HG03108 (cell line): Measurements from ENCODE around the gene SV2A.
"Not testable (repeated sequence)": the region's sequence is repeated elsewhere in the genome, so short reads cannot be mapped to it uniquely, and the experiment has no call there.

Source experiments
- ATAC-seq: cut with Tn5 transposase; IDR thresholded peaks from one replicate; pipeline ENCODE4 v1.9.1; 2021; ENCODE audit warnings: moderate library complexity; ENCODE audit not compliant: unreplicated experiment

Gene SV2A

DNA sequence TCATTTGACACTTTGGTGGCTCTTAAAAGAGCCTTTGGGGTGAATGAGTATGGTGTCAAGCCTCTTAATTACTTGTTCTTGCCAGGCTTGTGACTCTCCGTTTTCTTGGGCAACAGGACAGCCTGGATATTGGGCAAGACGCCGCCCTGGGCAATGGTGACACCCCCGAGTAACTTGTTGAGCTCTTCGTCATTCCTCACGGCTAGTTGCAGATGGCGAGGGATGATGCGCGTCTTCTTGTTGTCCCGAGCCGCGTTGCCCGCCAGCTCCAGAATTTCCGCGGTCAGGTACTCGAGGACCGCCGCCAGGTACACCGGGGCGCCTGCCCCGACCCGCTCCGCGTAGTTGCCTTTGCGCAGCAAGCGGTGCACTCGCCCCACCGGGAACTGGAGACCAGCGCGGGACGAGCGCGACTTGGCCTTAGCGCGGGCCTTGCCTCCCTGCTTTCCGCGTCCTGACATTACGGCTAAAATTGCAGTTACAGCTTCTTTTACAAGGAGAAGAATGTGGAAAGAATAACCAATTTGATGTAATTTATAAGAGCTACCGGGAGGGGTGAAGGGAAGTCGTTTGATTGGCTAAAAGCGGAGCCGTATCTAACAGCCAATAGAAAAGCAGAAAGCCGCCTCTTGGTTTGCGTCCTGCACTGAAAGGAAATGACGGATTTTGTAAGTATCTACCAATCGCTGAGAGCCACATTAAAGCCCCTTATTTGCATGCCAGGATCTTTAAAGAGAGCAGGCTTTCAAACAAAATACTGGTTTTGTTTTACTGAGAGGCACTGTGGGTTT is 30.0 kb downstream of the SV2A start:
- ATAC-seq: peak; percentile 46

GRCh38 chr1:149887196-149887455 is 30.5 kb downstream of the SV2A start:
- not testable (repeated sequence) for ATAC-seq

- ATAC-seq: peak; percentile 50
These were observed 31.0 kb downstream of the SV2A start for GRCh38 chr1:149886396-149887195.

GRCh38 chr1:149886121-149886395 is 31.6 kb downstream of the SV2A start:
- not testable (repeated sequence) for ATAC-seq

- no peak for ATAC-seq
These were observed 32.1 kb downstream of the SV2A start for GRCh38 chr1:149885339-149886120.

DNA sequence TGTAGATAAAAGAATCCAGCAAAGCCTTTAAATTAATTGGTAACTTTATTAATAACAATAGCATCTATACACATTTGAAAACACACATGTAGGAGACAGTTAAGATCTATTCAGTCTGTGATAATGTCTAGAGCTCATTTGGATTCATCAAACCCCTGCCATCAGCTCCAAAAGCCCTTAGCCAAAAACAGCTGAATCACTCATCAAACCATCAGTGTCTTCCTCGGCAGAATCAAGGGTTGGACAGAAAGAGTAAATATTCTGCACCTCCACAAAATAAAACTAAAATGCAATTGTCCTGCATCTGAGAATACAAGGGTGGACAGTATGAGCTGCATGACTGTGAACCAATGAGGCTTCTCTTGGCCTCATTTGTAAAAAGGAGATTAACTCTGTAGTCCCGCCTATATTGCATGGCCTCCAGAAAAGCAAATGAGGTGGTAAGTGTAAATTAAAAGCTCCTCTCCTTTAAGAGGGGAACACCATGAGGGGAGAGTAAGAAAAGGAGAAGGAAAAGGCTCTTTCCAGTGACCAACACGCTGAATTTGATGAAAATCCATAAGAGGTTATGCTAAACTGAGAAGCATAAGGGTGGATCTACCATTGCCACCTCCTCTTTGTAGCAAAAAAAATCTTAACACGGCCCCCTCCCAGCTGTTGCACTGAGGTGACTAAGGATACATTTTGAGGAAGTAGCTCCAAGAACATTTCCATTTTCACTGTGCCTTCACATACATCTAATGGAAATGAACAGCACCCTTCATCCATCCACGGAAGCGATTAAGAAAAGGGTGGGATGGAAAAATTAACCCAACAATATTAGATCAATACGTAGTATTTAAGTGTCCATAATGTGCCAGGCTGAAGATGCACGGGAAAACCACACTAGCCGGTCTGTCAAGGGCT is 33.0 kb downstream of the SV2A start:
- ATAC-seq: no peak

DNA sequence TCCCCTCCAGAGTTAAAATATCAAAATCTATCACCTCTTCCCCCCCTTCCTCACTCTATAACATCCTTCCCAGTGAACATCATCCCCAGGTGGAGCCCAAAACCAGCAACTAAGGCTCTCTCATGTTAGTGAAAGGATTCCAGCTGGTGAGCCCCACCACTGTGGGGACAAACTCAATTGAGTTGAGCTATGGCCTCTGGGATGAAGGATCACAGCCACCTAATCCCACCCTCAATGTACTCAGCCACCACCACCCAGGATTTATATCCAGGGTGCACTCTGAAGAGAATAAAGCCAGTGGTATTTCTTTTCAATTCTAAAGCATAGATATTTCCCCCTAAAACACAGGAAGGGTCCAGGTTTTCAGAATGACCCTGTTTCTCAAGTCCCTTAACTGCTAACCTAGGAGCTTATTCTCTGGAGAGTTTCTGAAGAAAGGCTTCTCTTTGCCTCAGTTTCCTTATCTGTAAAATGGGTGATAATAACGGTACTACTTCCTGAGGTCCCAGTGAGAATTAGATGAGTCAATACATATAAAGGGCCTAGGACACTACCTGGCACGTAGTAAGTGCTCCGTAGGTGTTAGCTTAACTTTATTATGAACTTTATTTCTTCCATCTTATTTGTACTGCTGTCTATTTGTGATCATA is 33.9 kb downstream of the SV2A start:
- no peak for ATAC-seq

GRCh38 chr1:149881876-149882275 is 35.8 kb downstream of the SV2A start:
- ATAC-seq: no peak

DNA sequence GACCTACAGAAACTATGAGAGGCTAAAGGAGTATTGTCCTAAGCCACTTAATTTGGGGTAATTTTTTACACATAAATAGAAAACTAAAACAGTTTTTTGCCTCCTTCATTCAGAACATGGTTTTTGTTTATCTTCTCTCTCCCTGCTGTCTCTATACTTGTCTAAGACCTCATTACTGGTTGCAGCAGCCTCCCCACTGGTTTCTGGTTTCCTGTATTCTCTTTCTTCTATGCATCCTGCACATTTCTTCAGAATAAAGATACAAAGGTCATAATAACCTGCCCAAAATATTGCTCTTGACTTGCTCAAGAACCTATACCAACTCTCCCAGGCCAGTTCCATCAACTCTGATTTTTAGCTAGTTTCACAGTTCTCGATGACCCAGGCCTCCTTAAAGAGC is 38.1 kb downstream of the SV2A start:
- ATAC-seq: no peak

GRCh38 chr1:149877211-149877946 is 40.3 kb downstream of the SV2A start:
- ATAC-seq: no peak

DNA sequence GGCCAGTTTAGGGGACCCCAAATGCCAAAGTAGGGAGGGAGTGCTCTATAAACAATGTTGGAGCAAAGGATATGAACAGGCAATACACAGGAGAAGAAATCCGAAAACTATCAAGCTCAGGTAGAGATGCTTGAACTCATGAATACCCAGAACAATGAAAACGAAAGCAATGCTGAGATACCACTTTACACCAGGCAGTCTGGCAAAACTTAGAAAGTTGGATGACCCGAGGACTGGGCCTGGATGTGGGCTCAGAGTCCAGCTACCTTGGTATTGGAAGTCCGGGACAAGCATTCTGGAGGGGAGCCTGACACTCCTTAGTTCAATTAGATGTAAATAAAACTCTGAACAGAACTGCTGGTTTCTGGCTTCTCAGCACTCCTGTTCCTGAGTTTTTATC is 44.6 kb downstream of the SV2A start:
- ATAC-seq: not testable (repeated sequence)

DNA sequence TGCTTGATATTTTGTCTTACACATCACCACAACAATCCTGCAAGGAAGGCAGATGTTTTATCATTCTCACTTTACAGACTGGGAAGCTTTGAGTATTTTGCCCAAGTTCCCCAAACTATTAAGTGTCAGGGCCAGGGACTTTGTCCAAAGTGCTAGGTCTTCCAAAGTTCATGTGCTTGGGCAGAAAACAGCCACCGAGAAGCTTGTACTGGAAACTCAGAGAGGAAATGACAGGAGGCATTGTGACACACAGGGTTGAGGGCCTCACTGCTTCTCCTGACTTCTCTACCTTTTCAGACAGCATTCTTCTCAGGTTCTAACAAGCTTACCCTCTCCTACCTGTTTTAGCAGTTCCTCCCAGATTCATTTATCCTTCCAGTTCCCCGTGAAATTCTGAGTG is 50.8 kb downstream of the SV2A start:
- ATAC-seq: not testable (repeated sequence)

GRCh38 chr1:149861497-149862054 is 56.1 kb downstream of the SV2A start:
- ATAC-seq: peak; percentile 7

GRCh38 chr1:149860684-149861496 is 56.8 kb downstream of the SV2A start:
- ATAC-seq: peak; percentile 54

GRCh38 chr1:149860271-149860670 is 57.4 kb downstream of the SV2A start:
- ATAC-seq: not testable (repeated sequence)
